Activated T-cell treated with anti-CD3 and anti-CD28 coated beads, Interleukin-2, amount 50 U/mL, for 1 hour (primary cell): ENCODE results near the gene FERMT3.

Source experiments
- DNase-seq: peaks from one replicate; pipeline ENCODE4 v3.0.0-alpha.2; 2020

FERMT3 gene

DNA sequence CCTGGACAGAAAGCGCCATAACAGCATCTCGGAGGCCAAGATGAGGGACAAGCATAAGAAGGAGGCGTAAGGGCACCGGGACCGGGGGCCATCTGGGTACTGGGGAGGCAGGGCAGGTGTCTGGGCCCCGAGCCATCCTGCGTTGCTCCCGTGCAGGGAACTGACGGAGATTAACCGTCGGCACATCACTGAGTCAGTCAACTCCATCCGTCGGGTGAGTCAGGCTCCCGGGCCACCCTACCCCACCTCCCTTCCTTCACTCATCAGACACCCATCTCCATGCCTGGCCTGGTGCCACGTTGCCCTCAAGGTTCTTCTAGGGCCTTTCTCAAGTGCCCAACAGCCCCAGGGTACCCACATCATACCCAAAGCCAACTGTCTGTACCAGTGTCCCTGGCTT lies 59.8 kb downstream of the FERMT3 start:
- no peak for DNase-seq

DNA sequence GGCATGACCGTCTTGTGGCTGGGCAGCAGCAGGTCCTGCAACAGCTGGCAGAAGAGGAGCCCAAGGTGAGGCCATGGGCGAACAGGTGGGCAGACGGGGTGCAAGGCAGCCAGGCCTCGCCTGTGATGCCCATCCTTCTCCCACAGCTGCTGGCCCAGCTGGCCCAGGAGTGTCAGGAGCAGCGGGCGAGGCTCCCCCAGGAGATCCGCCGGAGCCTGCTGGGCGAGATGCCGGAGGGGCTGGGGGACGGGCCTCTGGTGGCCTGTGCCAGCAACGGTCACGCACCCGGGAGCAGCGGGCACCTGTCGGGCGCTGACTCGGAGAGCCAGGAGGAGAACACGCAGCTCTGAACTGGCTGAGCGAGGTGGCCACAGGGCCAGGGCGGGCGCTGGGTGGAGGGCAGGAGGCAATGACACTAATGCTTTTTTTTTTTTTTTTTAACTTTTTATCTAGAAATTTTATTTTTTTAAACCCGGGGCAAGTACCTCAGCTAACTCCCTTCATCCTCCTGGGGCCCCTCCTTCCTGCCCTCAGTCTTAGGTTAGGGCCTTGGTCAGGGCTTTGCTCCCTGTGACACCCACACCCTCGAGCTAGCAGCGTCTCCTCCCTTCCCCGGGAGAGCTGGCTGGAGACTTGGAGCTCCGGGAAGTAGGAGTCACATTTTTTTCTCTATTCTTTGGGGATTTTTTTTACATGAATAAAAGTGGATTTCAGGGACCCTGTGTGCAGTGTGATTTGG lies 60.9 kb downstream of the FERMT3 start:
- no peak for DNase-seq

DNA sequence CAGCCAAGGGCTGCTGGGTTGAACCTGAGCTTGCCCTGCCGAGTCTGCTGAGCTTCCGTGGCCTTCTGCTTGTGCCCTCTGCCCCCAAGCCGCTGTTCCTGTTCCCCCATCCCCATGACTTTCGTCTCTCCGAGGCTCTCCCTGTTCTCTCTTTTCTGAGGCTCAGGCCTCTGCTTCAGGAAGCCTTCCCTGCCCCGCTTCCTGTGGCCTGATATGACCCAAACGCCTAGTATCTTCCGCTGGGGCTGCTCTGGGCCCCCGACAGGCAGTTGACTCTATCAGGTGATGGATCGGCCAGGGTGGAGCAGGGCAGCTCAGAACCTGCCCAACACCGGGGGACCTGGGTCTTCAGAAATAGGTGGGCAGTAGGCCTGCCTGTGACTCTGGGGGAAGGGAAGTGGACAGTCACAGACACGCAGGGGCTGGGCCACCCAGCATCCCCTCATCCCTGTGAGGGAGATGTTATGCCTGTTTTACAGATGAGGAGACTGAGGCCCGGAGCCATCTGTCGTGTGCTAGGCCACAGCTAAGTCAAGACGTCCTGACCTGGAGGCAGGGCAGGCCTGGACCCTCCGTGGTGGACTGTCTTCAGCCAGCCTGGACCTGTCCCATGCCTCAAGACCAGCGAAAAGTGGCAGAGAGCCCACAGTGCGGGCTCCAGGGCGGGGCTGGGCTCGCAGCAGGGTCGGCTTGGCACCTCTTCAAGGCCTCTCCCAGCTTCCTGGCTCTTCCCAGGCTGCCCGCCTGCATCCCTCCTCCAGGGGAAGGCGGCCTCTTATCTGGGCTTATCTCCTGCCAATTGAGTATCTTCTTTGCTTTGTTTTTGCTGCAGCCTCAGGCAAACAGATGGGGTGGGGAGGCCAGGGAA lies 61.7 kb downstream of the FERMT3 start:
- no peak for DNase-seq

DNA sequence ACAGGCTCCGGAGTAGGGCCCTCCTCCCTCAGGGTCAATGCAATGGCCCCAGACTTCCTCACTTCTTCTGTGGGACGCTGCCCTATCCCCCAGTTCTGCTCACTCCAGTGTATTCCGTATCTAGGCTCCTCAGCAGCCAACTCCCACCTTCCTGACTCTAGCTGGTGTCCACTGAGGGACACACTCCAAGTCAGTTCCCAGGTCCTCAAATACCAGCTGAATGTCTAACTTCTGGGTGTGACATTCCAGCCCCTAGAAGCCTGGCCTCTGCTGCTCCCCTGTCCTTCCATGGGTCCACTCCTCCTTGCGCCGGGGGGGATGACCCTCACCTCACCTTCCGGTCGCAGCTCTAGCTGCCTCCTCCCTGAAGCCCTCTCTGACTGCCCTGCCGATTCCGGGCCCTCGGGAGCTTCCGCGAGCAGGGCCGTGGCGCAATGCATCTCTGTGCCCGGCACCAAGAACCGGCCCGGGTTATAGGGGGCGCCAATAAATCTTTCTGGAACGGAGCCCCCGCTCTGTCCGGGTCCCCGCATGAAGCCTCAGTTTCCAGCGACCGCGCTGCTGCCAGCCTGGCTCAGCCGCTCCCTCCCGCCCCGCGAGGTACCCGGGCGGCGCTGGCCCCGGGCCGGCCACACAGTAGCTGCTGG lies 62.5 kb downstream of the FERMT3 start:
- DNase-seq: no peak

DNA sequence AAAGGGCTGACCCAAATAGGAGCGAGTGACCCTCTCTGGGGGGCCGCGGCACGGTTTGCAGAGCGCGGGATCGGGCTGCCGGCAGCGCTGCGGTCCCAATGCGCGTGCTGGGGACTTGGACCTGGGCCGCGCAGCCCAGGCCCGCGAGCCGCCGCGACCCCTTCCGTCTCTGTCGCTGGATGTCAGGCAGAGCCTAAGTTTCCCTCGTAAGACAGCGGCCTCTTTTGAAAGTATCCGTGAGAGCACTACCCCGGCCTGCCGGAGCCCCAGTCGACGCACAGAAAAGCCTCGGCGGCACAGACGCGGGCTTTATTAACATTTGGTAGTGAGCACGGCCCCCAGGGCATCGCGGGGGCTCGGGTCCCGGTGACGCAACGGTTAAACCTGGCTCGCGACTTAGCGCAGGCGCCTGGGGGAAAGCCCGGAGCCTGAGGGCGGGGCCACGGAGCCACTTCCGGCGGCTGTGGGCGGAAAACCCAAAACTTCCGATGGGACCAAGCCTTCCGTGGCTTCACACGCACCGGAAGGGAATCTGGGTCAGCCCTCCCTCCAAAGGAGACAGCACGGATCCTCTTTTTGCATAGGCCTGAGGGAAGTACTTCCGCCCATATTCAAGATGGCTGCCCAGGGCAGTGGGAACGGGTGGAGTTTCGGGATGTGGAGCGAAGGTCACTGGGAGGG lies 63.2 kb downstream of the FERMT3 start:
- peak; percentile 98 for DNase-seq
